Left ventricle myocardium inferior (tissue), 1 donor: ENCODE data around the gene FOXI2. TPM values are rescaled to one million over a fixed set of nuclear protein-coding genes. Genes with fewer than 3 reads are reported as not detected.

ENCODE experiments used
- DNase-seq: peaks from one replicate; pipeline ENCODE4 v3.0.0-alpha.2; 2020
- H3K27ac ChIP-seq: fragments of 200-600 bp; replicated peaks from 2 replicates; pipeline ENCODE4 v1.8.0; 2021
- H3K27me3 ChIP-seq: fragments of 200-600 bp; 2 replicates; pipeline ENCODE4 v1.8.0; 2021; ENCODE audit warnings: low read depth
- H3K36me3 ChIP-seq: fragments of 200-600 bp; 2 replicates; pipeline ENCODE4 v1.8.0; 2021
- H3K4me1 ChIP-seq: fragments of 200-600 bp; 2 replicates; pipeline ENCODE4 v1.8.0; 2021
- H3K4me3 ChIP-seq: fragments of 200-600 bp; 2 replicates; pipeline ENCODE4 v1.8.0; 2021; ENCODE audit warnings: mild to moderate bottlenecking, moderate library complexity
- H3K9me3 ChIP-seq: fragments of 200-600 bp; replicated peaks from 2 replicates; pipeline ENCODE4 v1.8.0; 2021
- intact Hi-C: fragments of 100-400 bp; cut with micrococcal nuclease; formaldehyde crosslinking; loops from one replicate; pipeline ENCODE4 v1.11.0; 2022
- total RNA-seq: library from RNA; stranded (reverse); fragmentation: NEBNext Ultra II Directional; extraction: Animal tissue kit (Norgen Biotek cat#: 25700); gene quantifications from one replicate; pipeline ENCODE4 v1.2.1, GENCODE V29; 2021
- TF ChIP-seq, protein P1 (sequence below): fragments of 200-600 bp; IDR thresholded peaks from 2 replicates; pipeline ENCODE4 v1.8.0; 2021; ENCODE audit warnings: antibody characterized with exemption, mild to moderate bottlenecking, borderline replicate concordance
- donor health status: DM: no; HTN: yes; CAD: no; lungs with severe emphysema.

Gene FOXI2
- total RNA-seq, 1 donor from 2014 or later: 0.08 TPM

DNA sequence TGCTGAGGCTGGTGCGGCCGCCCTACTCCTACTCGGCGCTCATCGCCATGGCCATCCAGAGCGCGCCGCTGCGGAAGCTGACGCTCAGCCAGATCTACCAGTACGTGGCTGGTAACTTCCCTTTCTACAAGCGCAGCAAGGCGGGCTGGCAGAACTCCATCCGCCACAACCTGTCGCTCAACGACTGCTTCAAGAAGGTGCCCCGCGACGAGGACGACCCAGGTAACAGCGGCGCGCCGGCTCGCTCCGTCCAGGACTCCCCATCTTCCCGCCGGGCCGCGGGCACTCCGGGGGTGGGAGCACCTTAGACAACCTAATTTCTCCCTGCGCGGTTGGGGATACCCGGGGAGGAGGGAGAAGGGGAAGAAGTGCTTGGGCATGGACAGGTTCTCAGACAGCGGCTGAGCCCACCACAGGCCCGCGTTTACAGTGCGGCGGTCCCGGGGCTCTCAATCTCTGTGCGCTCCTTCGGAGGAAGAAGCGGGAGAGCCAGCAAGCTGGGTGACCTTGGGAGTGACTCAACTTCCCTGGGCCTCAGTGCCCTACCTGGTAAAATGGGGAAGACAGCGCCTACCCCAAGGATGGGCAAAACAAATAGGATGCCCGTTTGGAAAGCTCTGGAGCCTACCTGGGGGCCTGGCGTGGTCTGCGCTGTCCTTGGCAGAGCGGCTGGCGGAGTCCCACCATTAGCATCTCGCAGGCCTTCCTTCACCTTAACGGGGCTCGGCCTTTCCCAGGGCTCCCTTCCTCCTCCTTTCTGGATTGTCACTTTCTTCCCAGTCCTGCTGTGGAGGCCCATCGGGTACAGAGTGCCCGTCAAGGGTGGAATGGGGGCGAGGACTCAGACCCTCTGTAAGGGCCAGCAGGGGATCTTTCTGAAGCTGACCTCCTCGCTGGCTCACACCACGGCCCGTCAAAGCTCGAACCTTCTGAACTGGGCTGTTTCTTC, 852 bp downstream of the FOXI2 start:
- H3K27ac ChIP-seq: peak overlapping the region; percentile 42

DNA sequence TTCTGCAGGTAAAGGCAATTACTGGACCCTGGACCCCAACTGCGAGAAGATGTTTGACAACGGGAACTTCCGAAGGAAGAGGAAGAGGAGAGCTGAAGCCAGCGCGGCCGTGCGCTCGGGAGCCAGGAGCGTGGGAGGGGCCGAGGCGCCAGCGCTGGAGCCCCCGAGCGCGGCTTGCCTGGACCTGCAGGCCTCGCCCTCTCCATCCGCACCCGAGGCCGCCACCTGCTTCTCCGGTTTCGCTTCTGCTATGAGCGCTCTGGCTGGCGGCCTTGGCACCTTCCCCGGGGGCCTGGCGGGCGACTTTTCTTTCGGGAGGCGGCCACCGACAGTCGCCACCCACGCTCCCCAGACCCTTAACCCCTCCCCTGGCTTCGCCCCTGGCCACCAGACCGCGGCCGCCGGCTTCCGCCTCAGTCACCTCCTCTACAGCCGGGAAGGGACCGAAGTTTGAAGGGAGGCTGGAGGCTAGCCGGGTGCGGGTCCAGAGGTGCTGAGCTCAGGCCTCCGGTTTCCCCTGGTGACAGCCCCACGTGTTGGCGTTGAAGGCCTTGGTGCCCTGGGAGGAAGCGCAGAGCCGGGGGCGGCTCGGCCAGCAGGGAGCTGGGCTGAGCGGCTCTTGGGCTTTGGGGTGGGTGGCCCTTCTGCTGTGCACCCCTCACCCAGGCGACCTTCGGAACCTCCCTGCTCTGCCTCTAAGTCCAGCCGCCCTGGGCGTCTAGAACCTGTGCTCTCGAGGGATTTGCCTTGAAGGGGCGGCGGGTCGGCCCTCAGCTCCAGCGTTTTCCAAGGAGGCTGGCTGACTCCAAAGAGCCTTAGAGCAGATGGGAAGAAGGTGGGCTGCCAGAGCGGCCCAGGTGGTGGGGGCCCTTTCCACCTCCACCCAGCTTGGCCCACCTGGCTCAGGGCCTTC, 1.8 kb downstream of the FOXI2 start:
- H3K27me3 ChIP-seq: peaks cover 92% of the 10 kb centered on the region
- TF ChIP-seq, protein P1, sequence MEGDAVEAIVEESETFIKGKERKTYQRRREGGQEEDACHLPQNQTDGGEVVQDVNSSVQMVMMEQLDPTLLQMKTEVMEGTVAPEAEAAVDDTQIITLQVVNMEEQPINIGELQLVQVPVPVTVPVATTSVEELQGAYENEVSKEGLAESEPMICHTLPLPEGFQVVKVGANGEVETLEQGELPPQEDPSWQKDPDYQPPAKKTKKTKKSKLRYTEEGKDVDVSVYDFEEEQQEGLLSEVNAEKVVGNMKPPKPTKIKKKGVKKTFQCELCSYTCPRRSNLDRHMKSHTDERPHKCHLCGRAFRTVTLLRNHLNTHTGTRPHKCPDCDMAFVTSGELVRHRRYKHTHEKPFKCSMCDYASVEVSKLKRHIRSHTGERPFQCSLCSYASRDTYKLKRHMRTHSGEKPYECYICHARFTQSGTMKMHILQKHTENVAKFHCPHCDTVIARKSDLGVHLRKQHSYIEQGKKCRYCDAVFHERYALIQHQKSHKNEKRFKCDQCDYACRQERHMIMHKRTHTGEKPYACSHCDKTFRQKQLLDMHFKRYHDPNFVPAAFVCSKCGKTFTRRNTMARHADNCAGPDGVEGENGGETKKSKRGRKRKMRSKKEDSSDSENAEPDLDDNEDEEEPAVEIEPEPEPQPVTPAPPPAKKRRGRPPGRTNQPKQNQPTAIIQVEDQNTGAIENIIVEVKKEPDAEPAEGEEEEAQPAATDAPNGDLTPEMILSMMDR: no peak
- no peak overlapping the region for H3K27ac ChIP-seq
- H3K9me3 ChIP-seq: no peaks in the 10 kb centered on the region
- peak overlapping the region; percentile 54 for H3K4me3 ChIP-seq
- peaks cover 32% of the 10 kb centered on the region for H3K4me1 ChIP-seq
- DNase-seq: no peak
- no peaks in the 10 kb centered on the region for H3K36me3 ChIP-seq
- intact Hi-C loops: no loop called here

More for the DNA sequence above, 852 bp downstream of the FOXI2 start:
- no peak for DNase-seq
- Histone ChIP-seq H3K27me3 (peaks cover 92% of the 10 kb centered on the region), H3K36me3 (no peaks in the 10 kb centered on the region), H3K4me1 (peaks cover 32% of the 10 kb centered on the region), H3K4me3 (peak overlapping the region; percentile 54), H3K9me3 (no peaks in the 10 kb centered on the region)
- TF ChIP-seq, protein P1: no peak
- intact Hi-C loops: no loop called here

DNA sequence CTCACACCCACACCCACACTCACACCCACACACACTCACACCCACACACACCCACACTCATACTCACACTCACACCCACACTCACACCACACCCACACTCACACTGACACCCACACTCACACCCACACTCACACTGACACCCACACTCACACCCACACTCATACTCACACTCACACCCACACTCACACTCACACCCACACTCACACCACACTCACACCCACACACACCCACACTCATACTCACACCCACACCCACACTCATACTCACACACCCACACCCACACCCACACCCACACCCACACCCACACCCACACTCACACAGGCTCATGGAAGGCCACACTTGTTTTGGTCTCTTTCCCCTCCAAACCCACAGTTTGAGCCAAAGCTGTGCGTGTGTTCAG, 2.9 kb downstream of the FOXI2 start:
- DNase-seq: no peak
- no peak overlapping the region for H3K27ac ChIP-seq
- no peaks in the 10 kb centered on the region for H3K9me3 ChIP-seq
- no peak overlapping the region for H3K4me3 ChIP-seq
- H3K27me3 ChIP-seq: peaks cover 91% of the 10 kb centered on the region
- TF ChIP-seq, protein P1: no peak
- peaks cover 32% of the 10 kb centered on the region for H3K4me1 ChIP-seq
- intact Hi-C loops: no loop called here
- no peaks in the 10 kb centered on the region for H3K36me3 ChIP-seq

DNA sequence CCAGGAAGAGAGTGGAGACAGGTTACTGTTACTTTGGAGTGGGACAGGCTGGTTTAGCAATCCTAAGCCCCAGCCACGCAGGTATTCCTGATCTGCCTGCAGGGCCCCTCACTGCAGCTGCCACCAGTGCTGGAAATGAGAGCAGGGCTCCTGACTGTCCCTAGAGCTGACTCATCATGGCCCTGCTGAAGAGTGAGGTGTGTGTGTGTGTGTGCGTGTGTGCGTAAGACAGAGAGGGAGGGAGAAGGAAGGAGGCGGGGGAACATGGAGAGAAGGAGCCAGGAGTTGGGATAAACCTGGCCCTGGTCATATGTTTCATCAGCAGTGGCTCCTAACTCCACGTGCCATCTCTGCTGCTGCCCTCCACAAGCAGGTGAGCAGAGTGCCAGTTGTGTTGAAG, 3.6 kb downstream of the FOXI2 start:
- Histone ChIP-seq H3K27ac (no peak overlapping the region), H3K4me3 (no peak overlapping the region), H3K4me1 (peaks cover 32% of the 10 kb centered on the region), H3K27me3 (peaks cover 88% of the 10 kb centered on the region), H3K9me3 (no peaks in the 10 kb centered on the region), H3K36me3 (no peaks in the 10 kb centered on the region)
- no peak for DNase-seq
- TF ChIP-seq, protein P1: no peak
- intact Hi-C loops: no loop called here

DNA sequence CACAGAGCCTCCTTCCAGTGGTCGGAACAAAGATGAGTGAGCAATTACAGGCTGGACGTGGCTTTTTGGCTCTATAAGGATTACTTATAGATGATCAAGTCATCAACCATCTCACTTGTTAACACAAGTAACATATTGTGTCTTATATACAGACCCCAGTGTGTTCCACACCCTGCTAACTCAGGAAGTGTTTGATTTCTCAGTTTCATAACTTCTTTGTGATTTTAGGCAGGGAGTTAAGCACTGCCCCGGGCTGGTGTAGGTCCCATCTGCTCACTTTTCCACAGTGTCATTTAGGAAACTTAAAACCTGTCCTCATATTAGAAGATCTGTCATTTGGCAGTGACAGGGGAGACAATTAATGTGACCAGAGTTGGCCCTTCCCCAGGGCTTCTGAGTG, 6.2 kb downstream of the FOXI2 start:
- intact Hi-C loops: no loop called here

More for the DNA sequence above, 6.2 kb downstream of the FOXI2 start:
- H3K4me3 ChIP-seq: no peak overlapping the region
- H3K36me3 ChIP-seq: no peaks in the 10 kb centered on the region
- H3K9me3 ChIP-seq: peaks cover 4% of the 10 kb centered on the region
- no peak overlapping the region for H3K27ac ChIP-seq
- H3K4me1 ChIP-seq: peaks cover 9% of the 10 kb centered on the region
- TF ChIP-seq, protein P1: no peak
- no peak for DNase-seq
- H3K27me3 ChIP-seq: peaks cover 62% of the 10 kb centered on the region
